Omental fat pad (tissue), 4 donors: ENCODE results near the gene DCDC2C. TPM values are rescaled to one million over a fixed set of nuclear protein-coding genes. Genes with fewer than 3 reads are reported as not detected.

Experiments
- ATAC-seq: fragments of 150-250 bp; one replicate; pipeline ENCODE4 v1.9.1; 2016; ENCODE audit warnings: mild to moderate bottlenecking, moderate library complexity; ENCODE audit not compliant: low FRiP score
- DNase-seq: peaks from one replicate; pipeline ENCODE4 v3.0.0-alpha.2; 2019; ENCODE audit warnings: low spot score
- total RNA-seq, 4 donors: library from RNA; depleted of rRNA; stranded (reverse); fragments of >200 nt; gene quantifications; one replicate each; pipeline ENCODE4 v1.1.0, GENCODE V29; 2016
- TF ChIP-seq, protein P1 (sequence below), 3 donors: fragments of 450-650 bp; IDR thresholded peaks; one replicate each; pipeline ENCODE4 v1.5.1; 2016 to 2017; ENCODE audit warnings: antibody characterized with exemption in 3 of 3, mild to moderate bottlenecking in 3 of 3, moderate library complexity in 2 of 3

Gene DCDC2C
- total RNA-seq, 4 donors from 2014 or later = 0.31 to 1.4 TPM; not detected in 2

DNA sequence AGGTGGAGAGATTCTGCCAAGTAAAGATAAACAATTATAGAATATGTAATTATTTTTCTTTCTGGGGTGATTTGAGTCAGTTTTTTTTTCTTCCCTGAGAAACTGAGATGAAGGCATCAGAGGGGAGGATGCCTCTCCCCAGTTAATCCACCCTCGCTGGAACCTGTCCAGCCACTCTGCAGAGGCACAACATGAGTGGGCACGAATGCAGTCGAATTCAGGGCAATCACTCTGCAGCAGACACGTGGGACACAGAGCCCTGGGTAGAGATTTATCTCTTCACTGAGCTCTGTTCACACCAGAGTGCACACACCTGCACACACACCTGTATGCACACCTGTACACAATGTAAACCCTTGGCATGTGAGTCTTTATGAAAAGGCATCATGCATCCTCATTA is 154.2 kb downstream of the DCDC2C start:
- TF ChIP-seq, protein P1, sequence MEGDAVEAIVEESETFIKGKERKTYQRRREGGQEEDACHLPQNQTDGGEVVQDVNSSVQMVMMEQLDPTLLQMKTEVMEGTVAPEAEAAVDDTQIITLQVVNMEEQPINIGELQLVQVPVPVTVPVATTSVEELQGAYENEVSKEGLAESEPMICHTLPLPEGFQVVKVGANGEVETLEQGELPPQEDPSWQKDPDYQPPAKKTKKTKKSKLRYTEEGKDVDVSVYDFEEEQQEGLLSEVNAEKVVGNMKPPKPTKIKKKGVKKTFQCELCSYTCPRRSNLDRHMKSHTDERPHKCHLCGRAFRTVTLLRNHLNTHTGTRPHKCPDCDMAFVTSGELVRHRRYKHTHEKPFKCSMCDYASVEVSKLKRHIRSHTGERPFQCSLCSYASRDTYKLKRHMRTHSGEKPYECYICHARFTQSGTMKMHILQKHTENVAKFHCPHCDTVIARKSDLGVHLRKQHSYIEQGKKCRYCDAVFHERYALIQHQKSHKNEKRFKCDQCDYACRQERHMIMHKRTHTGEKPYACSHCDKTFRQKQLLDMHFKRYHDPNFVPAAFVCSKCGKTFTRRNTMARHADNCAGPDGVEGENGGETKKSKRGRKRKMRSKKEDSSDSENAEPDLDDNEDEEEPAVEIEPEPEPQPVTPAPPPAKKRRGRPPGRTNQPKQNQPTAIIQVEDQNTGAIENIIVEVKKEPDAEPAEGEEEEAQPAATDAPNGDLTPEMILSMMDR (IDR thresholded peaks at IDR 0.05) = no peak
- no peak for ATAC-seq
- no peak for DNase-seq

DNA sequence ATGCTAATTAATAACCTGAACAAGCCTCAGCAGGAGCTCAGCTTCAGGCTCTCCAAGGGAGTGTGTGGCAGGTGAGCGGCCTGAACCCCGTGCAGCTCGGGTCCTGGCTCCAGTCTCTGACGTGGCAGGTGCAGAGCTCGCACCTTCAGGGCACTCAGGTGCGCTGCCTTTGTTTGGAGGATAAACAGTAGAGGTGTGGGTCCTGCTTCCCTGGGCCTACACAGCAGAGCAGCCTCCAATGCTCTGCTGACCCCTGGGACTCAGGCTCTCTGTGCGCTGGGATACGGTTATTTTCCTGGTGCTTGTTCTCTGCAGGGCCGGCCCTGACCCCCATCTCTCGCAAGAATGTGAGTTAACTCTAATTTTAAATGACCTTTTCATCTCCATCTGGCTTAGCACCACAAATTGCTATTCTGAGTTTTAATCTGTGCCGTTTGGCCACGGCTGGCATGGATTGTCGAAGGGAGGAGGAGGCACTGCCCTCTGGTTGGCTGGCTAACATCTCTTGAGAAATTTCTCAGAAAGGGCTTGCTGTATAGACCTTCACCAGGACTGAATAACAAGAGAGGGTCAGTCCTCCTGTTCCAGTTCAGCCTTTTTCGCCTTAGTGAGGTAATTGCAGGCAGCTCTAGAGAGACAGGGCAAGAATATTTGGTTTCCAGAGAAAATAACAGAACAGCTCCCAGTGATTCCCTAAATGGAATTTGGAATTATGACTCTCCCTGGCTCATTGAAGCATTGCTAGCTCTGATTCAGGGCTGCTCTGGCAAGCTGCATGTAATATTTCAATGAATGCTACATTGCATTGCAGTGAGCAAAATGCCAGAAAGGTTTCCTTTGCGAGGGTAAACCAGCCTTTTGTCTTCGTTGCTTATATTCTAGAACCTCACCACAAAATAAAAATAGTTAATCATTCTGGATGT is 161.8 kb downstream of the DCDC2C start:
- peak; percentile 66 for ATAC-seq
- TF ChIP-seq, protein P1 (IDR thresholded peaks at IDR 0.05) = no peak
- DNase-seq = no peak

DNA sequence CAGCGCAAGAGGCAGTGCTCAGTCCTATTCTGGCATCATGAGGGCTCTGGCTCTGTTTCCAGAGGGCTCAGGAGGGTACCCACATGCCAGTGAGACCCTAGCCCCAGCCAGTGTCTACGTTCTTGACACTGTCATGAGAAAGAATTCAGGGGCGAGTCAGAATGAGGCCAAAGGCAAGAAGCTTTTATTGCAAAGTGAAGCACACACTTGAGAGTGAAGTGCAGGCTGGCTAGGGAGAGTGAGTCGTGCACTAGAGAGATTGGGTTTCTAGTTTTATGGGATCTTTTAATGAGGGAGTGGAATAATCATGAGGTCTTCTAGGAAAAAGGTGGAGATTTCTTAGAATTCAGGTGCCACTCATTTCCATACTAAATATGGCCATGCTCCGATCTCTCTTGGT is 164.1 kb downstream of the DCDC2C start:
- TF ChIP-seq, protein P1 (IDR thresholded peaks at IDR 0.05) = no peak
- no peak for DNase-seq
- no peak for ATAC-seq

DNA sequence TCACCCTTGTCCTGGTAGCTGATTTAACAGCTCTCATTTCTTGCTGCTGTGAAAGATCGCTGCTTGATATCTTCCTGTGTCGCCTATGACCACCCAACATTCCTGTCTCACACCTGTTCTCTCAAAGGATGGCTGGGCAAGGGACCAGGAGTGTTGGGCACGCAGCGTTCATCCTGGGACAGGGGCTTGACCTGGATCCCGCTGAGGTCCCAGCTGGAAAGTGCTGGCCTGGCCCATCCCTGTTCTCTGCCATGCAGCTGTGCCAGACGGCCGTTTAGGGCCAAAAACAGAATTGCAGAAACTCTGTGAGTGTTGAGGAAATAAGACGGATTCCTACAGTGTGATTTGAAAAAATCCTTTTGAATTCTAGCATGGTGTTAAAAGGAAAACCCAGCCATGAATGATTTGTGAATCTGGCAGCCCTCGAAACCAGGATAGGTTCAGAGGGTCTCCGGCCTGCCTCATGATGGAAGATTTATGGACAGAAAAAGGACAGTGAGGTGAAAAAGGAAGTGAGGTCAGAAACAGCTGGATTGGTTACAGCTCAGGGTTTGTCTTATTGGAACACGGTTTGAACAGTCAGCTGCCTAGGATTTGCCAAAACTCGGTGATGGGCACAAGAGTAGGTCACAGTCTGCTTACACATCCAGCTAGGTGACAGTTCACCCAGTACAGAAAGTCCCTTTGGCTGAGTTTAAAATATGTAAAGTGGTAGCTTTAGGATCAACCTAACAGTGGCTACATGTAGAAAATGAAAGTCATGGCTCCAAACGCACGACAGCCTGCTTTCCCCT is 164.8 kb downstream of the DCDC2C start:
- TF ChIP-seq, protein P1 (IDR thresholded peaks at IDR 0.05) = no peak
- DNase-seq (no peak), ATAC-seq (no peak)

DNA sequence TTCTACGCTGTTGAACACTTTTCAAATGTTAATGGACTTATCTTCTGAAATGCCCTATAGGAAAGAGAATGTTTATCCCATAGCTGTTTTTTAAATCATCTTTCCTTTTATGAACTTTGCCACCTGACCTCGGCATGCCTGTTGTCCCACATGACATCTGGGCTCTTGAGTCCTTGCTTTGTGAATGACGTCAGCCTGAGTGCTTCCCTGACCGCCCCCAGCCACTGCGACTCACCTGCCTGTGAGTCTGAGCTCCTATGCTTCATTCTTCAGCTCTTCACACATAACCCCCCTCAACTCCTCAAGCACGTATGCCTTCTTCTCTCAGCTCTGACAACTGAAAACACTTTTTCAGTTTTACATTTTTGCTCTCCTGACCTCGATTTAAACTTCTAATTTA is 166.8 kb downstream of the DCDC2C start:
- DNase-seq (no peak), ATAC-seq (no peak)
- TF ChIP-seq, protein P1 (IDR thresholded peaks at IDR 0.05) = no peak

DNA sequence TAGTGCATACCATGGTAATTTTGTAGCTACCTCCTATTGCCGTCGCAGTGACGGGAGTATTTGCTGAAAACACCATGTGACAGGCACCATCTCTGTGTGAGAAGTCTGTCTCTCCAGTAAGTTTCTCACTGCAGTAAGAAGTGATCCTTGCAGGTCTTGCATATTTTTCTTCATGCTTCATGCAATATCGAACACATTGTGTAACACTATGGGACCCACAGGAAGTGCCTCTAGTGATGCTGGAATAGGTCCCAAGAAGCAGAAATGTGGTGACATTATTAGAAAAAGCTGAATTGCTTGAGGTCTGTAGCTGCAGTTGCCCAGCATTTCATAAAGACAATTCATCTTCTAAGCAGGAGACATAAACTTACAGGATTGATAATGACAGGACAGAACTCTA is 167.6 kb downstream of the DCDC2C start:
- TF ChIP-seq, protein P1 (IDR thresholded peaks at IDR 0.05) = no peak

More for the DNA sequence above, 167.6 kb downstream of the DCDC2C start:
- no peak for ATAC-seq
- DNase-seq = no peak
